HEK293 (cell line): ENCODE data around the gene RPS27.

Experiments
- BCL11A ChIP-seq: fragments of 450-650 bp; formaldehyde crosslinking; IDR thresholded peaks from 2 replicates; pipeline ENCODE4 v1.5.1; 2016; ENCODE audit warnings: low read depth, missing biosample characterization, missing genetic modification characterization
- HIC1 ChIP-seq: fragments of 450-650 bp; formaldehyde crosslinking; IDR thresholded peaks from 2 replicates; pipeline ENCODE4 v1.5.1; 2016; ENCODE audit warnings: missing biosample characterization, missing genetic modification characterization
- KLF7 ChIP-seq: fragments of 450-650 bp; formaldehyde crosslinking; IDR thresholded peaks from 2 replicates; pipeline ENCODE4 v1.5.1; 2016; ENCODE audit warnings: missing biosample characterization, missing genetic modification characterization, borderline replicate concordance
- TSHZ1 ChIP-seq: fragments of 450-650 bp; formaldehyde crosslinking; IDR thresholded peaks from 2 replicates; pipeline ENCODE4 v1.5.1; 2016; ENCODE audit warnings: missing biosample characterization, missing genetic modification characterization, borderline replicate concordance
- ZBTB44 ChIP-seq: fragments of 450-650 bp; IDR thresholded peaks from 2 replicates; pipeline ENCODE4 v1.5.1; 2018; ENCODE audit warnings: missing biosample characterization, mild to moderate bottlenecking, missing genetic modification characterization
- ZBTB48 ChIP-seq: fragments of 450-650 bp; formaldehyde crosslinking; IDR thresholded peaks from 2 replicates; pipeline ENCODE4 v1.5.1; 2016; ENCODE audit warnings: missing biosample characterization, missing genetic modification characterization
- ZFP3 ChIP-seq: fragments of 450-650 bp; formaldehyde crosslinking; IDR thresholded peaks from 2 replicates; pipeline ENCODE4 v1.5.1; 2016; ENCODE audit warnings: low read depth, missing biosample characterization, missing genetic modification characterization
- ZNF175 ChIP-seq: fragments of 450-650 bp; formaldehyde crosslinking; IDR thresholded peaks from 2 replicates; pipeline ENCODE4 v1.5.1; 2016; ENCODE audit warnings: missing biosample characterization, missing genetic modification characterization
- ZNF19 ChIP-seq: fragments of 450-650 bp; formaldehyde crosslinking; IDR thresholded peaks from 2 replicates; pipeline ENCODE4; 2016; ENCODE audit warnings: missing biosample characterization, missing genetic modification characterization, low read depth
- ZNF266 ChIP-seq: fragments of 450-650 bp; formaldehyde crosslinking; IDR thresholded peaks from 2 replicates; pipeline ENCODE4 v1.5.1; 2016; ENCODE audit warnings: missing biosample characterization, missing genetic modification characterization, low read depth
- ZNF37A ChIP-seq: fragments of 450-650 bp; IDR thresholded peaks from 2 replicates; pipeline ENCODE4 v1.5.1; 2018; ENCODE audit warnings: missing biosample characterization, missing genetic modification characterization
- ZNF433 ChIP-seq: fragments of 450-650 bp; formaldehyde crosslinking; IDR thresholded peaks from 2 replicates; pipeline ENCODE4 v1.5.1; 2016; ENCODE audit warnings: missing biosample characterization, missing genetic modification characterization, low read depth
- ZNF449 ChIP-seq: fragments of 450-650 bp; formaldehyde crosslinking; IDR thresholded peaks from 2 replicates; pipeline ENCODE4 v1.5.1; 2017; ENCODE audit warnings: missing biosample characterization, mild to moderate bottlenecking, missing genetic modification characterization, moderate library complexity
- ZNF510 ChIP-seq: fragments of 450-650 bp; formaldehyde crosslinking; IDR thresholded peaks from 2 replicates; pipeline ENCODE4 v1.5.1; 2018; ENCODE audit warnings: mild to moderate bottlenecking, missing genetic modification characterization, missing biosample characterization; ENCODE audit not compliant: insufficient replicate concordance
- ZNF529 ChIP-seq: fragments of 450-650 bp; formaldehyde crosslinking; IDR thresholded peaks from 2 replicates; pipeline ENCODE4 v1.5.1; 2017; ENCODE audit warnings: missing genetic modification characterization, missing biosample characterization; ENCODE audit not compliant: insufficient replicate concordance
- ZNF530 ChIP-seq: fragments of 450-650 bp; formaldehyde crosslinking; IDR thresholded peaks from 2 replicates; pipeline ENCODE4 v1.5.1; 2016; ENCODE audit warnings: low read depth, missing biosample characterization, missing genetic modification characterization
- ZNF549 ChIP-seq: fragments of 450-650 bp; IDR thresholded peaks from 2 replicates; pipeline ENCODE4 v1.5.1; 2018; ENCODE audit warnings: missing biosample characterization, missing genetic modification characterization, mild to moderate bottlenecking, inconsistent platforms, moderate library complexity
- ZNF561 ChIP-seq: fragments of 450-650 bp; IDR thresholded peaks from 2 replicates; pipeline ENCODE4 v1.5.1; 2018; ENCODE audit warnings: missing biosample characterization, missing genetic modification characterization, borderline replicate concordance
- ZNF571 ChIP-seq: fragments of 450-650 bp; formaldehyde crosslinking; IDR thresholded peaks from 2 replicates; pipeline ENCODE4 v1.5.0; 2017; ENCODE audit warnings: missing biosample characterization, missing genetic modification characterization
- ZNF585B ChIP-seq: fragments of 450-650 bp; formaldehyde crosslinking; IDR thresholded peaks from 2 replicates; pipeline ENCODE4 v1.5.1; 2016; ENCODE audit warnings: missing biosample characterization, missing genetic modification characterization
- ZNF621 ChIP-seq: fragments of 450-650 bp; formaldehyde crosslinking; IDR thresholded peaks from 2 replicates; pipeline ENCODE4 v1.5.1; 2017; ENCODE audit warnings: missing biosample characterization, missing genetic modification characterization
- ZNF701 ChIP-seq: fragments of 450-650 bp; formaldehyde crosslinking; IDR thresholded peaks from 2 replicates; pipeline ENCODE4 v1.5.1; 2016; ENCODE audit warnings: missing biosample characterization, missing genetic modification characterization
- ZNF785 ChIP-seq: fragments of 450-650 bp; formaldehyde crosslinking; IDR thresholded peaks from 2 replicates; pipeline ENCODE4 v1.5.1; 2016; ENCODE audit warnings: missing biosample characterization, missing genetic modification characterization
- ZNF830 ChIP-seq: fragments of 450-650 bp; IDR thresholded peaks from 2 replicates; pipeline ENCODE4 v1.5.0; 2018; ENCODE audit warnings: missing biosample characterization, missing genetic modification characterization, low read depth, mild to moderate bottlenecking, moderate library complexity
- TF ChIP-seq, protein P1 (sequence below): fragments of 450-650 bp; formaldehyde crosslinking; IDR thresholded peaks from 2 replicates; pipeline ENCODE4 v1.5.0; 2017; ENCODE audit warnings: missing biosample characterization, missing genetic modification characterization, borderline replicate concordance
- TF ChIP-seq, protein P2 (sequence below): fragments of 450-650 bp; formaldehyde crosslinking; IDR thresholded peaks from 2 replicates; pipeline ENCODE4 v1.5.1; 2016; ENCODE audit warnings: missing biosample characterization, missing genetic modification characterization

The RPS27 gene

GRCh38 chr1:153963030-153963849 lies 27.3 kb upstream of the RPS27 start, which contains the start of gene SLC39A1 (continued):
- 0 out of 2 replicates have a peak, but pooled peaks have one; percentile 3 for TF ChIP-seq TSHZ1 (tag by site-specific recombination)
- TF ChIP-seq ZNF561: no peak
- no peak for TF ChIP-seq ZNF585B (tag by site-specific recombination)
- TF ChIP-seq ZNF433 (tag by site-specific recombination): no peak
- TF ChIP-seq ZNF530: no peak
- TF ChIP-seq ZNF830 (tag by site-specific recombination): no peak
- no peak for TF ChIP-seq ZNF701 (tag by site-specific recombination)
- TF ChIP-seq ZNF266 (tag by site-specific recombination): no peak
- no peak for TF ChIP-seq ZBTB44
- no peak for TF ChIP-seq HIC1 (tag by site-specific recombination)
- no peak for TF ChIP-seq ZNF175 (tag by site-specific recombination)
- no peak for TF ChIP-seq ZNF785 (tag by site-specific recombination)
- no peak for TF ChIP-seq BCL11A
- TF ChIP-seq KLF7 (tag by site-specific recombination): peak; percentile 81; the same call in 1 of the 2 replicates
- TF ChIP-seq ZBTB48 (tag by site-specific recombination): no peak; the same call in none of the 2 replicates
- no peak for TF ChIP-seq ZNF529 (tag by site-specific recombination)
- TF ChIP-seq ZNF37A (tag by site-specific recombination): no peak
- TF ChIP-seq, protein P1, sequence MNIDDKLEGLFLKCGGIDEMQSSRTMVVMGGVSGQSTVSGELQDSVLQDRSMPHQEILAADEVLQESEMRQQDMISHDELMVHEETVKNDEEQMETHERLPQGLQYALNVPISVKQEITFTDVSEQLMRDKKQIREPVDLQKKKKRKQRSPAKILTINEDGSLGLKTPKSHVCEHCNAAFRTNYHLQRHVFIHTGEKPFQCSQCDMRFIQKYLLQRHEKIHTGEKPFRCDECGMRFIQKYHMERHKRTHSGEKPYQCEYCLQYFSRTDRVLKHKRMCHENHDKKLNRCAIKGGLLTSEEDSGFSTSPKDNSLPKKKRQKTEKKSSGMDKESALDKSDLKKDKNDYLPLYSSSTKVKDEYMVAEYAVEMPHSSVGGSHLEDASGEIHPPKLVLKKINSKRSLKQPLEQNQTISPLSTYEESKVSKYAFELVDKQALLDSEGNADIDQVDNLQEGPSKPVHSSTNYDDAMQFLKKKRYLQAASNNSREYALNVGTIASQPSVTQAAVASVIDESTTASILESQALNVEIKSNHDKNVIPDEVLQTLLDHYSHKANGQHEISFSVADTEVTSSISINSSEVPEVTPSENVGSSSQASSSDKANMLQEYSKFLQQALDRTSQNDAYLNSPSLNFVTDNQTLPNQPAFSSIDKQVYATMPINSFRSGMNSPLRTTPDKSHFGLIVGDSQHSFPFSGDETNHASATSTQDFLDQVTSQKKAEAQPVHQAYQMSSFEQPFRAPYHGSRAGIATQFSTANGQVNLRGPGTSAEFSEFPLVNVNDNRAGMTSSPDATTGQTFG (tag by site-specific recombination): no peak
- TF ChIP-seq, protein P2, sequence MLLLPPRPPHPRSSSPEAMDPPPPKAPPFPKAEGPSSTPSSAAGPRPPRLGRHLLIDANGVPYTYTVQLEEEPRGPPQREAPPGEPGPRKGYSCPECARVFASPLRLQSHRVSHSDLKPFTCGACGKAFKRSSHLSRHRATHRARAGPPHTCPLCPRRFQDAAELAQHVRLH (tag by site-specific recombination): no peak
- TF ChIP-seq ZFP3 (tag by site-specific recombination): no peak
- no peak for TF ChIP-seq ZNF19
- no peak for TF ChIP-seq ZNF571 (tag by site-specific recombination)
- TF ChIP-seq ZNF621 (tag by site-specific recombination): no peak
- TF ChIP-seq ZNF510 (tag by site-specific recombination): no peak
- no peak for TF ChIP-seq ZNF549 (tag by site-specific recombination)
- TF ChIP-seq ZNF449 (tag by site-specific recombination): no peak
